ENCODE data around the gene HBA1.
"Not testable (repeated sequence)": the region's sequence is repeated elsewhere in the genome, so short reads cannot be mapped to it uniquely, and the experiment has no call there.

Gene HBA1

DNA sequence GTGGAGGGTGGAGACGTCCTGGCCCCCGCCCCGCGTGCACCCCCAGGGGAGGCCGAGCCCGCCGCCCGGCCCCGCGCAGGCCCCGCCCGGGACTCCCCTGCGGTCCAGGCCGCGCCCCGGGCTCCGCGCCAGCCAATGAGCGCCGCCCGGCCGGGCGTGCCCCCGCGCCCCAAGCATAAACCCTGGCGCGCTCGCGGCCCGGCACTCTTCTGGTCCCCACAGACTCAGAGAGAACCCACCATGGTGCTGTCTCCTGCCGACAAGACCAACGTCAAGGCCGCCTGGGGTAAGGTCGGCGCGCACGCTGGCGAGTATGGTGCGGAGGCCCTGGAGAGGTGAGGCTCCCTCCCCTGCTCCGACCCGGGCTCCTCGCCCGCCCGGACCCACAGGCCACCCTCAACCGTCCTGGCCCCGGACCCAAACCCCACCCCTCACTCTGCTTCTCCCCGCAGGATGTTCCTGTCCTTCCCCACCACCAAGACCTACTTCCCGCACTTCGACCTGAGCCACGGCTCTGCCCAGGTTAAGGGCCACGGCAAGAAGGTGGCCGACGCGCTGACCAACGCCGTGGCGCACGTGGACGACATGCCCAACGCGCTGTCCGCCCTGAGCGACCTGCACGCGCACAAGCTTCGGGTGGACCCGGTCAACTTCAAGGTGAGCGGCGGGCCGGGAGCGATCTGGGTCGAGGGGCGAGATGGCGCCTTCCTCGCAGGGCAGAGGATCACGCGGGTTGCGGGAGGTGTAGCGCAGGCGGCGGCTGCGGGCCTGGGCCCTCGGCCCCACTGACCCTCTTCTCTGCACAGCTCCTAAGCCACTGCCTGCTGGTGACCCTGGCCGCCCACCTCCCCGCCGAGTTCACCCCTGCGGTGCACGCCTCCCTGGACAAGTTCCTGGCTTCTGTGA lies at the start of gene HBA1:
Gene HBA1 (plus strand): TSS at position 204 of the 906 bp plus-strand sequence. CDS start 37 bp downstream, at position 241.
- DNase-seq, result not testable (repeated sequence)

DNA sequence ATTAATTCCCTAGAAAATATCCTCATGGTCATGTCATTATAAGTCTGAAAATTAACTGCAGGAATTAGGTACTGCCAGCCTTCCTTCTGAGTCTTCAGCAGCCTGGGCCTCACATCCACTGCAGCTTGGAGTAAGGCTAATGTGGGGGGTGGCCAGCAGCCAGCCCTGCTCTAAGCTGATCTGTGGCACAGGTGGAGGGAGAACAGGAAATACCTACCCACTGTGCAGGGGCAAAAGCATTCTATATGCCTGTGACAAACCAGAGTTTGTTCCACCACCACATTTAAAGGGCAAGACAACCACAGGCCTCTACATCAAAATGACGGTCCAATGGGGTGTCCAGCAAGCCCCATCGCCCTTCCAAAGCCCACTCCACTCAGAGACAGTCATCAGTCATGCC lies 47.4 kb upstream of the HBA1 start:
- no peak for DNase-seq

DNA sequence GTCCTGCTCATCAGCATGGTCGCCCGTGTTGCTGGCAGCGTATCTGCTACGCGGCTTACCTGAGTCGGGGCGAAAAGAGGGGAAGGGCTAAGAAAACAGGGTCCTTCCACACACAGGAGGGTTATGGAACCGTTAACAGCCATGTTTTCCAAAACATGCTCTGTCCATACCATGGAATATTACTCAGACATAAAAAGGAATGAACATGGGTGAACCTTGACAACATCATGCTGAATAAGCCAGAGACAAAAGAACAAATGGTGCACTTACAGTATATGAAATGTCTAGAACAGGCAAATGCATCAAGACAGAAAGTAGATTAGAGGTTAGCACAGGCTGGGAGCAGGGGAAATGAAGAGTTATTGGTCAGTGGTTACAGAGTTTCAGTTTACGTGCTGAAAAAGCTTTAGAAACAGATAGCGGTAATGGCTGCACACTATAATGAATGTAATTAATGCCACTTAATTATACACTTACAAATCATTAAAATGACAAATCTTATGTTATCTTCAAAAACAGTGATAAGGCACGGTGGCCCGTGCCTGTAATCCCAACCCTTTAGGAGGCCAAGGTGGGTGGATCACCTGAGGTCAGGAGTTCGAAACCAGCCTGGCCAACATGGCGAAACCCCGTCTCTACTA lies 45.8 kb upstream of the HBA1 start:
- DNase-seq, result no peak

DNA sequence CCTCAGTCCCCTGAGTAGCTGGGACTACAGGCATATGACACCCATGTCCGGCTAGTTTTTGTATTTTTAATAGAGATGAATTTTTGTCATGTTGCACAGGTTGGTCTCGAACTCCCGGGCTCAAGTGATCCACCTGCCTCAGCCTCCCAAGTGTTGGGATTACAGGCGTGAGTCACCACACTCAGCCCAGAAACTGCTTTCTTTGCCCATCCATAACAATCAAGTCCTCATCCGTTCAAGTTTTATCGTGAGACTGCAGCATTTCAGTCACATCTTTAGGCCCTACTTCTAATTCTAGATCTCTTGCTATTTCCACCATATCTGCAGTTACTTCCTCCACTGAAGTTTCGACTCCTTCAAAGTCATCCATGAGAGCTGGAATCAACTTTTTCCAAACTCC lies 44.4 kb upstream of the HBA1 start:
- no peak for DNase-seq

DNA sequence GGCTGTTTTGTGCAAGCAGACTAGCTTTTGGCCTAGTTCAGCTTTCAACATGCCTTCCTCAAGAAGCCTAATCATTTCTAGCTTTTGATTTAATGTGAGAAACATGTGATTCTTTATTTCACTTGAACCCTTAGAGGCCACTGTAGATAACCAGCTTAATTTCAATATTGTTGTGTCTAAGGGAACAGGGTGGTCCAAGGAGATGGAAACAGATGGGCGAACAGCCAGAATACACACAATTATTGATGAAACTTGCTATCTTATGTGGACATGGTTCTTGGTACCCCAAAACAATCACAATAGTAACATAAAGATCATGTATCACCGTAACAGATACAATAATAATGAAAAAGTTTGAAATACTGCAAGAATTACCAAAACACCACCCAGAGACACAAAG lies 42.8 kb upstream of the HBA1 start:
- DNase-seq, result no peak

DNA sequence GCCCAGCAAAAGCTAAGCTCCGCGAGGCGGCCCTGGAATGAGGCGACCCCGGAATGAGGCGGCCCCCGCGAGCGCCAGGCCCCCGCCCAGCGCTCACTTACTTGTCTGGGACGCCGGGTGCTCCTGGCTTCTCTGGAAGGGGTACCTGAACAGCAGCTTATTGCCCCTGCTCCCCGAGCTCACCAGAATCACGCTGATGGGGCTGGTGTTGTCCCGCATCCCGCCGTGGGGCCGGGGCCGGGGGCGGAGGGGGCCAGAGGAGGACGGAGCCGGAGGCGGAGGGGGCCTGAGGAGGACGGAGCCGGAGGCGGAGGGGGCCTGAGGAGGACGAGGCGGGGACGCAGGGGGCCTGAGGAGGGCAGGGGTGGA lies 38.4 kb upstream of the HBA1 start:
- DNase-seq, result no peak

DNA sequence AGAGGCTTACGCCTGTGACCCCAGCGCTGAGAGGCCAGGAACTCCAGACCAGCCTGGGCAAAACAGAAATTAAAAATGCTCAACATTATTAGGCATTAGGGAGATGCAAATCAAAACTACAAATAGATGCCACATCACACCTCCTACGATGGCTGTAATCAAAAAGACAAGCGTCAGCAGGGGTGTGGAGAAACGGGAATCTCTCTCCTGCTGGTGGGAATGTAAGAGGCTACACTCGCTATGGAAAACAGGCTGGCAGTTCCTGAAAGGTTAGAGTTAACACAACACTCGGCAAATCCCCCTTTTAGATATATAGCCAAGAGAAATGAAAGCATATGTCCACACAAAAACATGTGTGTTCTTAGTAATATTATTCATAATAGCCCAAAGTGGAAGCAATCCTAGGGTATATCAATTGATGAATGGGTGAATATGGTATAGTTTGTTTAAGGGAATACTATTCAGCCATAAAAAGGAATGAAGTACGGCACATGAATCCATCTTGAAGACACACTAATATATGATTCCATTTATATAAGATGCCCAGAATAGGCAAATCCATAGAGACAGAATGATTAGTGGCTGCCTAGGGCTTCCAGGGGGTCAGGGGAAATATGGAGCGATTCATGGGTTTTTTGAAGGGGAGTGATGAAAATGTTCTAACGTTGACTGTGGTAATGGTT lies 36.2 kb upstream of the HBA1 start:
- no peak for DNase-seq

DNA sequence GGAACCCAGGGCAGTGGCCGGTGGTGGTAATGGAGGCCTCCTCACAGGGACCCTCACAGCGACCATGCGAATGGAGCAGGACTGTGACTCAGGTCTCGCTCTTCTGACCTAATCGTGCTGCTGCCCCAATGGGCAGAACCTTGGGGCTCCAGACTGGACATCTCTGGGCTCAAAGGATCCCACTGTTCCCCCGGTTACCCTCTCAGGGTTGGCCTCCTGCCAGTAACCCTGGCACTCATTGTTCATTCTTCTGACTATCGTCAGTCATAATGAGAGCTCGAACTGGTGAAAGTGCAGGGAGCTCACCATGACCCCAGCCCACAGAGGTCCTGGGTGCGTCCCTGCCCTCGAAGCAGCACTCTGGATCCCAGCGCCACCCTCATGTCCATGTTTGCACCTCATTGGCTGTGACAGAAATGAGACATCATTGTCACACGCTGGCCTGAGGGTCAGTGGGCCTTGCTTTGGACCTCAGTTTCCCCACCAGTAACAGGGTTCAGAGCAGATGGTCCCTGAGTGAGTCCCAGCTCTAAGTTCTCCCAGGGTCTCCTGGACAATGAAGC lies 34.0 kb upstream of the HBA1 start:
- DNase-seq, result no peak

DNA sequence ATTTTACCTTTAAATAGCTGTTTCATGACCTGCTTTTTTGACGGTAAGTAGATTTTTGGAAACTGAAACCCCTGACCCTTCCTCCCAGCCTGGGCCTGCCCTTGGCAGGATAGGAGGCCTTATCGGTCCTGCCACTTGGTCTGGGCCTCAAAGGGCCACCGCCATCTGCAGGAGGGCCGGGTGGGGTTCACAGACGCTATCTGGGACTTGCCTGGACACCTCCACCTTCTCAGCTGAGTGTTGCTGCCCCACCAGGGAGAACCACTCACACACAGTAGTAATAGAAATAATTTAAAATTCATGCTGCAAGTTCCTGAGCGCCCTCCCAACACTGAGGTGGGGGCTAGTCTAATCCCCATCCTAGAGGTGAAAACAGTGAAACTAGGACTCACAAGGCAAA lies 33.4 kb upstream of the HBA1 start:
- DNase-seq, result no peak

DNA sequence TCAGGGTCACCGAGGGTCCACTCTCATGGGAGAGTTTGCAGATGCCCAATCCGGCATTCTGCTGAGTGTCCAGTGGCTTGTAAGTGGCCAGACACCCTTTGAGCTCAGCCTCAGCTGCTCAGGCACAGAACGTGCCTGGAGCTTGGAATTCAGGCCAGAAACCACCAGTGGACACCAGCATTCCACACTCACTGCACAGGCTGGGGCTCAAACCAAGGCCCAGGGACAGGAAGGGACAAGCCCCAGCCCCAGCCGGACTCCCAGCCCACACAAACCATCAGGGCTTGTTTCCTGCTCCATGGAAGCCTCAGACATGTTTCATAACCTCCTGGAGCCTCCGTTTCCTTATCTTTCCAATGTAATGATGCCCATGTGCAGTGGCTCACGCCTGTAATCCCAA lies 33.0 kb upstream of the HBA1 start:
- DNase-seq, result no peak

DNA sequence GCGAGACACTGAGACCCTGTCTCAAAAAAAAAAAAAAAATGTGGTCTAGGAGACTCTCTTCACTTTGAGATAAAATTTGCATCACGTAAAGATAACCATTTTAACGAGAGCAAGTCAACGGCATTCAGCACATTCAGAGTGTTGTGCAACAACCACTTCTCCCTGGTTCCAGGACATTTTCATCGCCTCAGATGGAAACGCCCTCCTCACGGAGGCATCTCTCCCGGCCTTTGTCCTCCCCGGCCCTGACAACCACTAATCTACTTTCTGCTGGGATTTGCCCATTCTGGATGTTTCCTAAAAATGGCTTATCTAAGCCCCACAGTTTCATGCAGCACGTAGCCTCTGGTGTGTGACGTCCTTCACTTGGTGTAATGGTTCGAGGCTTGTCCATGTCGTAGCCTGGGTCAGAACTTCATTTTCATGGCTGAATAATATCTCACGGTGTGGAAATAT lies 31.7 kb upstream of the HBA1 start:
- DNase-seq, result no peak

DNA sequence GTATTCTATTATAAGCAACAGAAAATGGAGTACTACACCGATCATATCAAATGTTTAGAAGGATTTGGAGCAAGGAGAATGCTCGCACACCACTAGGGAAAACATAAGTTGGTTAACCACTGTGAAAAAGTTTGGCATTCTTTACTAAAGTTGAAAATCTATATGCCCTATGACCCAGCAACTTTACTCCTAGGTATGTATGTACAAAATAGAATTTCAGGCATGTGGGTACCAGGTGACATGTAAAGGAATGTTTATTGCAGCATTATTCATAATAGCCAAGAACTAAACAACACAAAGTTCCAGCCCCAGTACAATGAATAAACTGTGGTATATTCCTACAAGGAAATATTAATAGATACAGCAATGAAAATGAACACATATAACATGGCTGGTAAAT lies 29.8 kb upstream of the HBA1 start:
- no peak for DNase-seq

DNA sequence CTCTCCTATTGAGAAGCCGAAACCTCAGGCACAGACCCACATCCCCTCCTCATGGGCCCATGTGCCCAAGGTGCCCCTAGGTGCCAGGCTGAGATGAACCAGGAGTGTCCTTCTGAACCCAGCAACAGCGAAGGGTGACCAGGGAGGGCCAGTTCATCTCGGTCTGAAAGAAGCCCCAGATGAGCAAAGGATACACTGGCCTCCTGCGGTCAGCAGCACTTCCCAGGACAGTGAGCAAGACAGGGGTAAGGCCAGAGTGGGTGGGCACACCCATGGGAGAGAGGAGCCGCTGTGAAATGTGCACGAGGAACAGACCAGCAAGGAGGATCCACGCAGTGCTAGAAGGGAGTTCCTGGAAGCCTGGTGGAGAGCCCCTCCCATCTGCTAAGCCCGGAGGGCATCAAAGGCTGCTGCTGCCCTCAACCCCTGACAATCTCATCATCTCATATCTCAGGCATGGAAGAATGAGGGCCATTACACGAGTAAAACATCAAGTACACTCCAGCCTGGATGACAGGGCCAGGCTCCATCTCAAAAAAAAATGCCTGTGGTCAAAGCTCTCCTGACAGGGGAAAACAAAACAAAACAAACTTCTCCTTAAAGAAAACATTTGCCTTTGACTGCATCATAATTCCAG lies 27.3 kb upstream of the HBA1 start:
- no peak for DNase-seq

DNA sequence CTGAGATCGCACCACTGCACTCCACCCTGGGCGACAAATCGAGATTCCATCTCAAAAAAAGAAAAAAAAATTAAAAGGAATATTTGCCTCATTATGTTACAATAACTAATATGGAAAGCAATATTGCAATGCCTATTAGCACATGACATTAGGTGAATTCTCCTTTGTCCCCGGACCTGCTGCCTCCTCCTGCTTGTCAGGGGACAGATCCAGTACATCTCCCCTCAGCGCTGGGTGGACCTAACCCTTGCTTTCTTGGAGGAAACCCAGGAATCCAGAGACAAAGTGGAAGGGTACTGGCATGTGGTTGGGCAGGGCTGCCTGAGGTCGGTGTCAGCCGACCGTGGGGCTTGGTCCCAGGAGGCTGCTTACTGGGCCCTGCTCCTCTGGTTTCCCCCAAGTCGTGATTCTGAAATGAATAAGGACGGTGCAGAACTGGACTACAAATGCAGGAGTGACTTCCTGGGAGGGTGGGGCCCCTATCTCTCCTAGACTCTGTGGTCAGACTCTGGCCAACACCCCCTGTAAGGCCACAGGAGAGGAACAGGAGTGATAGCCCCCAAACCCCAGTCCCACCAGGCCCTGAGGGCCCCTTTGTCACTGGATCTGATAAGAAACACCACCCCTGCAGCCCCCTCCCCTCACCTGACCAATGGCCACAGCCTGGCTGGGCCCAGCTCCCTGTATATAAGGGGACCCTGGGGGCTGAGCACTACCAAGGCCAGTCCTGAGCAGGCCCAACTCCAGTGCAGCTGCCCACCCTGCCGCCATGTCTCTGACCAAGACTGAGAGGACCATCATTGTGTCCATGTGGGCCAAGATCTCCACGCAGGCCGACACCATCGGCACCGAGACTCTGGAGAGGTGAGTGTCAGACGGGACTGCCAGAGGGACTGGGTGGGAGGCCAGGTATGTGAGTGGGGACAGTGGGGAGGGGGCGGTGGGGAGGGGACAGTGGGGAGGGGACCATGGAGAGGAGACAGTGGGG lies 24.0 kb upstream of the HBA1 start, which contains the start of gene HBZ:
Gene HBZ (plus strand): TSS at position 504 of the 988 bp plus-strand sequence. CDS start 266 bp downstream, at position 770.
- DNase-seq, result no peak

DNA sequence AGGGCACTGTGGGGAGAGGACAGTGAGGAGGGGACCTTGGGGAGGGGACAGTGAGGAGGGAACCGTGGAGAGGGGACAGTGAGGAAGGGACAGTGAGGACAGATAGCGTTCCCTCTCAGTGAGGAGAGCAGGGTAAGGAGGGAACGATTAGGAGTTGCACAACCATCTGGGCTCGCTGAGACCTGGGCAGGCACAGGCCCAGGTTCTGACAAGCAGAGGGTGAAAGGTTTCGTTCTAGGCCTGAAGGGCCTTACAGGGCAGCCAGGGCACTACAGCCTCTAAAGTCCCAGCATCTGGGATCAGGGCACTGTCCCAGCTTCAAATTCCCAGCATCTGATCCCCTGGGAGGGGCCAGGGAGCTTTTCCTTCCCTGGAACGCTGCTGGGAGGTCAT lies 23.4 kb upstream of the HBA1 start:
- not testable (repeated sequence) for DNase-seq

DNA sequence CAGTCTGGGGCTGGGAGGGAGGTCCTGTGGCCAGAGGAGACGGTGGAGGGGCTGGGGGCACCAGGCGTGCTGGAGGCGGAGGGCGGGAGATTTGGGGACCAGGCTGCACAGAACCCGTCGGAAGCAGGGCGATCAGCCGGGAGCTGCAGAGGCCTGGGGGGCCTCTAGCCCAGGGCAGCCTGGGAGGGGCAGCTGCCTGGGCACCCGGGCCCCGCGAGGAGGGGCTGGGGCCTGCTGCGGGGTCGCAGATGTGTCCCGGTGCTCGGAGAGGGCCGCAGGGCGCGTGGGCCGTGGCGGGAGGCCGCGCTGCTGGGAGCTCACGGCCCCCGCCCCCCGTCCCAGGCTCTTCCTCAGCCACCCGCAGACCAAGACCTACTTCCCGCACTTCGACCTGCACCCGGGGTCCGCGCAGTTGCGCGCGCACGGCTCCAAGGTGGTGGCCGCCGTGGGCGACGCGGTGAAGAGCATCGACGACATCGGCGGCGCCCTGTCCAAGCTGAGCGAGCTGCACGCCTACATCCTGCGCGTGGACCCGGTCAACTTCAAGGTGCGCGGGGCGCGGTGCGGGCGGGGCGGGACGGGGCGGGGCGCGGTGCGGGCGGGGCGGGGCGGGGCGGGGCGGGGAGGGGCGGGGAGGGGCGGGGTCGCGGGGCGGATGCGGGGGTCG lies 22.8 kb upstream of the HBA1 start:
- not testable (repeated sequence) for DNase-seq

DNA sequence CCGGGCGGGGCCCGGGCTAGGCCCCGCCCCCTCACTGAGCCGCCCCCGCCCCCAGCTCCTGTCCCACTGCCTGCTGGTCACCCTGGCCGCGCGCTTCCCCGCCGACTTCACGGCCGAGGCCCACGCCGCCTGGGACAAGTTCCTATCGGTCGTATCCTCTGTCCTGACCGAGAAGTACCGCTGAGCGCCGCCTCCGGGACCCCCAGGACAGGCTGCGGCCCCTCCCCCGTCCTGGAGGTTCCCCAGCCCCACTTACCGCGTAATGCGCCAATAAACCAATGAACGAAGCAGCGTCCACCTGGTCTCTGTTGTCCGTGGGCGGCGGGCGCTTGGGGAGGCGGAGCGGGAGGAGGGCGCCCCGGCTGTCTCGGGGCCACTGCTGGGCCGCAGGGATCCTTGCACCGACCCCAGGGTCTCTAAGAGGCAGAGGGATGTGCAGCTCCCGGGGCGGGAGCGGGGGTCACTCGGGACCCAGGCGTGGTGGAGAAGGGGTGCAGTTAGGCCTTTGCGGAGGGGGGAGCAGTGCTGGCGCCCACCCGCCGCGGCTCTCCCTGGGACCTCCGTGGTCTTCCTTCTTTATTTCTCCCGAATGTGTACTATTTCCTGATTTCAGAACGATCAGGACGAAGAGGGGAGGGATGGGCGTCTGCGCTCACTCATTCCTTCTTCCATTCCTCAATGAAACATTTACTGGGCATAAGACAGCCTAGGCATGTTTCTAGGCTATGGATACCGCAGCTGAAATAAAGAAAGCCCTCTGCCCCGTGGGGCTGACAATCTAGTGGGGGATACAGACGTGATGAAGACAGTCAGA lies 22.1 kb upstream of the HBA1 start:
- no peak for DNase-seq

DNA sequence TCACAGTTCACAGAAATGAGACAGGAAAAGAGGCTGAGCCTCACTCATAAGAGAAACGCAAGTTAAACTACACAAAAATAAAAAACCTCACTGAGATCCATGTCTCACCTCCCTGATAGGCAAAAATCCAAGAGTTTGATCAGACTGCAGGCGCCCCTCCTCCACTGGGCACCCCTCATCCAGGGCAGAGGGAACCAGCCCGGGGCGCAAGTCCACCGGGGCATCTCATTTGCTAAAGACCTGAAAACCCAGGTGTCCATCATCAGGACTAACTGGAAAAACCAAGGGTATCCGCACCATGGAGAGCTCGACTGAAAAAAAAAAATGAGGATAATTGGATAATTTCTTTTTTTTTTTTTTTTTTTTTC lies 21.5 kb upstream of the HBA1 start:
- DNase-seq, result no peak

DNA sequence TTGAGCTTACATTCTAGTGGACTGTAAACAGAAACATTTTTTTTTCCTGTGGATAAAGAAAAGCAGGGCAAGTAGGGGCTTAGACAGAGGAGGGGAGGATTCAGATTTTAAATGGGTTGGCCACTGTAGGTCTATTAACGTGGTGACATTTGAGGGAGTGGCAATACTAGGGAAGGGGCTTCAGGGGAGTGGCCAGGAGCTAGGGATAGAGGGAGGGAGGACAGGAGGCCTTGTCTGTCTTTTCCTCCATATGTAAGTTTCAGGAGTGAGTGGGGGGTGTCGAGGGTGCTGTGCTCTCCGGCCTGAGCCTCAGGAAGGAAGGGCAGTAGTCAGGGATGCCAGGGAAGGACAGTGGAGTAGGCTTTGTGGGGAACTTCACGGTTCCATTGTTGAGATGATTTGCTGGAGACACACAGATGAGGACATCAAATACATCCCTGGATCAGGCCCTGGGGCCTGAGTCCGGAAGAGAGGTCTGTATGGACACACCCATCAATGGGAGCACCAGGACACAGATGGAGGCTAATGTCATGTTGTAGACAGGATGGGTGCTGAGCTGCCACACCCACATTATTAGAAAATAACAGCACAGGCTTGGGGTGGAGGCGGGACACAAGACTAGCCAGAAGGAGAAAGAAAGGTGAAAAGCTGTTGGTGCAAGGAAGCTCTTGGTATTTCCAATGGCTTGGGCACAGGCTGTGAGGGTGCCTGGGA lies 17.2 kb upstream of the HBA1 start:
- no peak for DNase-seq

Measured in SHP77 treated with DMSO at 0.1 percent for 48 hours (cell line).